ENCODE results near the gene CEACAM8. TPM values are rescaled to one million over a fixed set of nuclear protein-coding genes. Genes with fewer than 3 reads are reported as not detected.
"Not testable (repeated sequence)": the region's sequence is repeated elsewhere in the genome, so short reads cannot be mapped to it uniquely, and the experiment has no call there.

Gene CEACAM8
- total RNA-seq, result not detected
- long read RNA-seq, result 0 reads

DNA sequence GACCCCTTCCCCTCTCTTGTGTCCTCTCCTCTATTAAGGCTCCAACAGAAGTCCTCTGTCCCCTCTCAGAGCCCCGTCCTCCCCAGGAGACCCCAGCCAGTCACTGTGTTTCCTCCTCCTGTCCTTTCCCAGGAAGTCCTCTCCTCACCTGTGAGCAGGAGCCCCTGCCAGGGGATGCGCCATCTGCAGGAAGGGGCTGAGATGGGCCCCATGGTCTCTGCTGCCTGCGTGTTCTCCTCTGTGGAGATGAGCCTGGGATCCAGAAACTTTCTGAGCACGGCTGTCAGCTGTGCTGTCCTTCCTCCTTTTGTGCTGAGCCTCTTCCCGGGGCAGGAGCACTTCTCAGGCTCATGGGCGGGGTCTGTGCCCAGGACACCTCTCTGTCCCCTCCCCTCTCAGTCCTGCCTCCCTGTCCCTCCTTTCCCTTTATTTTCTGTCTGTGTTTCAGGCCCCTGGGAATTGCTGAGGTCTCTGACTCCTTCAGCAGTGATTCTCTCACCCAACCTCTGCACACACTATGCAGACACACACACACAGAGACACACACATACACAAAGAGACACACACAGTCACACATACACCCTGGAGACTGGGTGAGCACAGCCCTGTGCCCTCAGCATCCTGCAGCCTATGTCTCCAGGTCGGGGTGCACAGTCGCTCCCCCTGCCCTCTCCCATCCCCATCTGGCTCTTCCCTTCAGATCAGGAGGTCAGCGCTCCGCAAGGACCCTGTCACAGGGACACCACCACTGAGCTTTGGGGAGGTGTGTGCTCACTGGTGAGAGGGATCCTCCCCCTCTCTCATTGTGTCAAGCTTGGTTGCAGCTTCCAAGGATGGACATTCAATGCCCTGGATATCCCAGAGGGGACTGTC, at the start of gene CEACAM8:
Gene CEACAM8 (minus strand): TSS at position 308 of the 873 bp plus-strand sequence. CDS start 96 bp downstream, at position 212.
- intact Hi-C loops (cut with micrococcal nuclease), result no loop called here
- no peak for DNase-seq
- no peak for ATAC-seq

DNA sequence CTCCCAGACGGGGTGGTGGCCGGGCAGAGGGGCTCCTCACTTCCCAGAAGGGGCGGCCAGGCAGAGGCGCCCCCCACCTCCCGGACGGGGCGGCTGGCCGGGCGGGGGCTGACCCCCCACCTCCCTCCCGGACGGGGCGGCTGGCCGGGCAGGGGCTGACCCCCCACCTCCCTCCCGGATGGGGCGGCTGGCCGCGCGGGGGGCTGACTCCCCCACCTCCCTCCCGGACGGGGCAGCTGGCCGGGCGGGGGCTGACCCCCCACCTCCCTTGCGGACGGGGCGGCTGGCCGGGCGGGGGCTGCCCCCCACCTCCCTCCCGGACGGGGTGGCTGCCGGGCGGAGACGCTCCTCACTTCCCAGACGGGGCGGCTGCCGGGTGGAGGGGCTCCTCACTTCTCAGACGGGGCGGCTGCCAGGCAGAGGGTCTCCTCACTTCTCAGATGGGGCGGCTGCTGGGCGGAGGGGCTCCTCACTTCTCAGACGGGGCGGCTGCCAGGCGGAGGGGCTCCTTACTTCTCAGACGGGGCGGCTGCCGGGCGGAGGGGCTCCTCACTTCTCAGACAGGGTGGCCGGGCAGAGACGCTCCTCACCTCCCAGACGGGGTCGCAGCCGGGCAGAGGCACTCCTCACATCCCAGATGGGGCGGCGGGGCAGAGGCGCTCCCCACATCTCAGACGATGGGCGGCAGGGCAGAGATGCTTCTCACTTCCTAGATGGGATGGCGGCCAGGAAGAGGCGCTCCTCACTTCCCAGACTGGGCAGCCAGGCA, 44.8 kb upstream of the CEACAM8 start:
- ATAC-seq; intact Hi-C loops (cut with micrococcal nuclease); DNase-seq: not testable (repeated sequence)

DNA sequence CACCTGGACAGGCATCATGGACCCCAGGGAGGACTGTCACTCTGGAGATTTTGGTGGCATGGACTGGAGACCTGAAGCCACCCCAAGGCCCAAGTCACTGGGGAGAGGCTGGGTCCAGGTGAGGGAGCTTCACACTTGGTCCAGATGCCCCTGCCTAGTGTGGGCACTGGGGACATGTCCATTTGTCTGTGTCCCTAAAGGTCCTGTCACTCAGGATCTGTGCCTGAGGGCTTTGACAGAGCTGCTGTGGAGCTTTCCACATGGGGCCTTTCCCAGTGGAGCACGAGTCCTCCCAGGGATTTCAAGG, 40.5 kb upstream of the CEACAM8 start:
- intact Hi-C loops (cut with micrococcal nuclease), result no loop called here
- no peak for ATAC-seq

DNA sequence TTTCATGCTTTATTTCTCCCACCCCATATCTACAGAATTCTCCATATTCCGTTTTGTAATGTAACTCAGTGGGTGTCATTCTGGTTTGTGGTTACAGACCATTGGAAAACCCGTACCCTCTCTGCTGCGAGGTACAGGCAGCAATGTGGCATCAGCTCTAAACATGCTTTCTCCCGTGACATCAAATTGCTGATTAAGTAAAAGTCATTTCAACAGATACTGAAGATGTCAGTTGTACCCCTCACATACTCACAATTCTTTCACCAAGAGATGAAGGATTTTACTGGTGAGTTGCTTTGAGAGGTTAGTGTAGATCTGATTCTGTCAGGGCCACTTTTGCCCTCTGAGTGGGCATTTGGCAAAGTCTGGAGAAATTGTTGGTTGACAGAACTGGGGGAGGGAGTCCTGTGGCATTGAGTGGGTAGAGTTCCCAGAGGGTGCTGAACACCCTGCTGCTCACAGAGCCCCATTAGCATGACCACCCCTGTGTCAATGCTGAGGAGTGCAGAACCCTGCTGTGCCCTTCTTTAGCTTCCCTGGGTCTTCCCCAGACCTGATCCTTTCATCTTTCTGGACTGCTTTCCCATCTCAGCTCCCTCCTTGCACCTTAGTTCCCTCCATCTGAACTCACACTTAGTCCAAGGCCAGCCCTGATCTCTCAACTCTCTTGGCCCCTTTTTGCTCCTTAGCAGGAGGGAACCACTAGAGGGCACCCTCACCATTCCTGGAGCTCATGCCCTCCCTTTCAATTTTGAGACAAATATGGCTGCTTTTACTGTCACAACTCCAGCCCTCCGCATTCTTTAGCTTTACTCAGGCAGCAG, 39.9 kb upstream of the CEACAM8 start:
- DNase-seq, result no peak
- intact Hi-C loops (cut with micrococcal nuclease), result no loop called here
- no peak for ATAC-seq

More for the DNA sequence above, 40.5 kb upstream of the CEACAM8 start:
- no peak for DNase-seq

DNA sequence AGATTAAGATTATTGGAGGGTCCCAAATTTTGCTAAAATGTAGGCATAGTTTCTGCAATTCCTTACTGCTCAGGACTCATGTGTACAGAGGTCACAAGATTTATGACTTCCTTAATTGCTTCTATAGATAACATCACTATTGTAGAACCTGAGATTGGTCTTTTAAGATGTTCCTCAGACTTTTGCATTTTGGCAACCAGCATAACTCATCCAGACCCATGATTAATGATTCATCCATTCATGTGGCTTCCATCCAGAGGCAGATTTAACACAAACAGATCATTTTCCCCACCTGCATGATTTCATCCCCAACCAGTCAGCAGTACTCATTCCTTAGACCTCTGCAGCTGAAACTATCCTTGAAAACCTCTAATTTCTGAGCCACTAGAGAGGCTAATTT, 34.5 kb upstream of the CEACAM8 start:
- DNase-seq, result no peak
- ATAC-seq, result no peak
- intact Hi-C loops (cut with micrococcal nuclease), result no loop called here

DNA sequence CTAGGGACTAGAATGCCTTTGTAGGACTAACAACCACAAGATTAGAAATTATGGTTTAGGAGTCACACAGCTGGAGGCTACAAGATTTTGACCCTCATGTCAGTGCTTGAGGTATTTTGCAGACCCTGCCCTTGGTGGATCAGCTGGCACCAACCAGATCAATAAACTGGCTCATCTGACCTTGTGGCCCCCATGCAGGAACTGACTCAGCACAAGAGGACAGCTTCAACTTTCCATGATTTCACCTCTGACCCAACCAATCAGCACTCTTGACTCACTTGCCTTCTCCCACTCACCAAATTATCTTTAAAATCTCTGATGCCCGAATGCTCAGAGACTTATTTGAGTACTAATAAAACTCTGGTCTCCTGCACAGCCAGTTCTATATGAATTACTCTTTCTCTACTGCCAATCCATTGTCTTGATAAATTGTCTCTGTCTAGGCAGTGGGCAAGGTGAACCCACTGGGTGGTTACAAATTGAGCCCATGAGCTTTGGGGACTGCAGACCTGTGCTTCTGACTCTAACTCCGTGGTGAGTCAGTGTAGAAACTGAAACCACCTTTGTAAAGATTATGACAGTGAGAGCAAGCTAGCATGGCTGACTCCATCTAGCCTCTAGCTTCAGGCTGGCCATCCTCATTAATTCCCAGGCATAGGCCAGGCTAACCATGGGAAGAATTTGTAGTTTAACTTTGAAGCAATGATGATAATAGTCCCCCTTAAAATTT, 33.9 kb upstream of the CEACAM8 start:
- ATAC-seq (no peak), DNase-seq (no peak)
- intact Hi-C loops (cut with micrococcal nuclease), result no loop called here

DNA sequence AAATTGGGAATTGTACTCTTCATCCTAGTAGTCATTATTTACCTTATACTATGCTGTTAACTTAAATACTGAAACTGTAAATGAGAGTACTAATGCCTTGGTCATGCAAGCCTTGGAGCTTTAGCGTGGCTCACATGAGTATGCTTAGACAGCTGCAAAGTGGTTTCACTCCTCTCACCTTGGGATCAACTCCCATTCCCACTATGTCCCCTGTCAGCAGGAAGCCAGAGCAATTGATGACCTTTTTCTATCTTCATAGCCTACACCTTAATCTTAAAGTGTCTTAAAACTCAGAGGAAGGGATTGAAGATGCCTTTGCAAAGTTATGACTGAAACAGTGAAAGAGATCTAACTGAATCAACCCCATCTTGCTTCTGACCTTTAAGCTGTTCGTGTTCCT, 33.2 kb upstream of the CEACAM8 start:
- DNase-seq, result no peak
- ATAC-seq, result no peak
- intact Hi-C loops (cut with micrococcal nuclease), result no loop called here

DNA sequence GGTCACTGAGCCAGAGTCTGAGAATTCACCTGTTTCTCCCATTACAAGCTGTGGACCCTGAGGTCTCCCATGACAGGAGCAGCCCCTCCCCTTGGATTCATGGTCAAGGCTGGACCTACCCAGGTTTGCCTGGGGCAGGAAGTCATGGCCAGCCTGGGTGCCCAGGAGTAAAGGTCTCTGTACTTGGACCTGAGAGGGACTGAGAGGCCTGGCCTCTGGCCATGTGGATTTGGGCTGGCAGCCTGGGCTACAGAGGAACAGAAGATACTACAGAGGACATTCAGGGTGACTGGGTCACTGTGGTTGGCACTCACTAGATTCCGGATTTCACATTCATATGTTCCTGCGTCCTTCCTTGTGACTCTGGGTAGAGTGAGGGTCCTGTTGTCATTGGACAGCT, 31.5 kb upstream of the CEACAM8 start:
- ATAC-seq, result no peak
- intact Hi-C loops (cut with micrococcal nuclease), result no loop called here

DNA sequence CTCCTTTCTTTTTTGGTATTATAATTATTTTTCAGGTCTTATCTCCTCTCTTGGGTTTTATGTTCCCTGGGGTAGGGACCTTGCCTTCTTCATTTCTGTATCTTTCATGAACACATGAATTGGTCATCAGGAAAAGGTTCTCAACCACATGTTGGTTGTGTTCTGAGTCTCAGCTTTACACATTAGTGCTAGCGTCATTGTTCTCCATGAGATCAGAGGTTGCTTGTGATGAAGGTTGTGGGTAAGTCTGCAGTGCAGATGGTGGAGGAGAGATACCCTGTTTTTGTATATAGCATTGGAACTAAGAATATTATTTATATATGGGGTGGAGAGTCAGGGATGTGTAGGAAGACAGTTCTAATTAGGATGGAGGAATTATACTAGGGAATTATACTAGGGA, 24.5 kb upstream of the CEACAM8 start:
- DNase-seq, result no peak
- intact Hi-C loops (cut with micrococcal nuclease), result no loop called here
- ATAC-seq, result no peak

More for the DNA sequence above, 31.5 kb upstream of the CEACAM8 start:
- DNase-seq, result no peak

DNA sequence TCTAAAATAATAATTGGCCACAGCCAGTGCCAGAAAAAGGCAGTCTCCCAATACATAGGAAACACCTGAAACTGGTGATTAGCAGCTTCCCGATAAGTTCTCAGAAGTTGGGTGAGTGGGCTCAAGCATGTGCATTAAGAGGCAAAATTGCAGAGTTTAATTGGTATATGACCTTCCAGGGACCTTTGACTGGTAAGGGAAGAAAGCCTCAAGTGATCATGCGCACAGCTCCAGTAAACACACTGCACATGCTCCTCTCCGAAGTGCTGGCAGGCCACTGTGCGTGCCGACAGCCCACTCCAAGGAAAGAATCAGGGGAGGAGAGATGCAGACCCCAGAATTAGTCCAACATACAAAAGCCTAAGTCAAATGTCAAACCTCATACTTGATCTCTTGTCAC, 18.9 kb upstream of the CEACAM8 start:
- no peak for DNase-seq
- no peak for ATAC-seq
- intact Hi-C loops (cut with micrococcal nuclease), result no loop called here

DNA sequence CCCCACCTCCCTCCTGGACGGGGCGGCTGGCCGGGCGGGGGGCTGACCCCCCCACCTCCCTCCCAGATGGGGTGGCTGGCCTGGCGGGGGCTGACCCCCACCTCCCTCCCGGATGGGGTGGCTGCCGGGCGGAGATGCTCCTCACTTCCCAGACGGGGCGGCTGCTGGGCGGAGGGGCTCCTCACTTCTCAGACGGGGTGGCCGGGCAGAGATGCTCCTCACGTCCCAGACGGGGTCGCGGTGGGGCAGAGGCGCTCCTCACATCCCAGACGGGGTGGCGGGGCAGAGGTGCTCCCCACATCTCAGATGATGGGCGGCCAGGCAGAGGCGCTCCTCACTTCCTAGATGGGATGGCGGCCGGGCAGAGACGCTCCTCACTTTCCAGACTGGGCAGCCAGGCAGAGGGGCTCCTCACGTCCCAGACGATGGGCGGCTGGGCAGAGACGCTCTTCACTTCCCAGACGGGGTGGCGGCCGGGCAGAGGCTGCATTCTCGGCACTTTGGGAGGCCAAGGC, 15.7 kb upstream of the CEACAM8 start:
- ATAC-seq; DNase-seq; intact Hi-C loops (cut with micrococcal nuclease): not testable (repeated sequence)

DNA sequence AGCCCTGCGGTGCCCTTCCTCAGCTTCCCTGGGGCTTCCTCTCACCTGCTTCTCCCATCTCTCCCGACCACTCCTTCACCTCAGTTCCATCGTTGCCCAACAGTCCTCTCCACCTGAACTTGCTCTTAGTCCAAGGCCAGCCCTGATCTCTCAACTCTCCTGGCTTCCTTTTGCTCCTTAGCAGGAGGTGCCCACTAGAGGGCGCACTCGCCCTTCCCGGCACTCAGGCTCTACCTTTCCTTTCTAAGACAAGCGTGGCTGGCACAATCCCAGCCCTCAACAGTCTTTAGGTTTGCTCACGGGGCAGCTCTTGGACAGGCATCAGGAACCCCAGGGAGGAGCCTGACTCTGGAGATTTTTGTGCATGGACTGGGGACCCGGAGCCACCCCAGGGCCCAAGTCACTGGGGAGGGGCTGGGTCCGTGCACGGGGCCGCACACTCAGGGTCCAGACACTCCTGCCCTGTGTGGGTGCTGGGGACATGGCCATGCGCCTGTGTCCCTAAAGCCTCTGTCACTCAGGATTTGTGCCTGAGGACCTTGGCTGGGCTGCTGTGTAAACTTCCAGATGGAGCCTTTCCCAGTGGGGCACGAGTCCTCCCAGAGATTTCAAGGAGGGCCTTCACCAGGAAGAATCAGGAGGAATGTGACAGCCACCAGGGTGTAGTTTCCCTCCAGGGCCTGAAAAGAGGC, 12.1 kb upstream of the CEACAM8 start:
- ATAC-seq (no peak), DNase-seq (peak; percentile 54)
- intact Hi-C loops (cut with micrococcal nuclease), result no loop called here

DNA sequence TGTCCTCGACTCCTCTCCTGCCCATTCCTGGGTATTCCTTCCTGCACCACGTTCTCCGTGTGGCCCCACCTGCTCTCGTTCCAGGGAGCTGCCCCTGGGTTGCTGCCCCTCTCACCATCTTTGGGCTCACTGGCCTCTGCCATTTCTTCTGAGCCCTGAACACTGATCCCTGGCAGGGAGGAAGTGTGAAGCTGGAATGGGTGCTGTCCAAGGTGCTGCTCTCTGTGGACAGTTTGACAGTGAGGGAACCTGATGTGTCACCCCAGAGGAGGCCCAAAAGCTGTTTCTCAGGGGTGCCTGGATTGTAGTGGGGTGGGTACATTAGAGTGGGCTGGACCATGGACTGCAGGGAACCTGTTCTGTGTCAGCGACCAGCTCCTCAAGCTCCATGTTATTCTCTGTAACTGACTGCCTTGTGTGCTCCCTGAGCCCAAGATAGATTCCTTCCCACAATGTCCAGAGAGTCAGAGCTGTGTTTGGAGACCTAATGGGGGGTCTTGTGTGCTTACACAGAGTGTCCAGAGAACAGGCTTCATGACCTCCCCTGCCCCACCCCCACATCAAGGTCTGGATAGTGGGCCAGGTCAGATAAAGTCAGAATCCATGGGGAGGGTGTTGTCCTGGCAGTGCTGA, 7.2 kb upstream of the CEACAM8 start:
- intact Hi-C loops (cut with micrococcal nuclease), result no loop called here
- no peak for DNase-seq
- peak; percentile 35 for ATAC-seq

DNA sequence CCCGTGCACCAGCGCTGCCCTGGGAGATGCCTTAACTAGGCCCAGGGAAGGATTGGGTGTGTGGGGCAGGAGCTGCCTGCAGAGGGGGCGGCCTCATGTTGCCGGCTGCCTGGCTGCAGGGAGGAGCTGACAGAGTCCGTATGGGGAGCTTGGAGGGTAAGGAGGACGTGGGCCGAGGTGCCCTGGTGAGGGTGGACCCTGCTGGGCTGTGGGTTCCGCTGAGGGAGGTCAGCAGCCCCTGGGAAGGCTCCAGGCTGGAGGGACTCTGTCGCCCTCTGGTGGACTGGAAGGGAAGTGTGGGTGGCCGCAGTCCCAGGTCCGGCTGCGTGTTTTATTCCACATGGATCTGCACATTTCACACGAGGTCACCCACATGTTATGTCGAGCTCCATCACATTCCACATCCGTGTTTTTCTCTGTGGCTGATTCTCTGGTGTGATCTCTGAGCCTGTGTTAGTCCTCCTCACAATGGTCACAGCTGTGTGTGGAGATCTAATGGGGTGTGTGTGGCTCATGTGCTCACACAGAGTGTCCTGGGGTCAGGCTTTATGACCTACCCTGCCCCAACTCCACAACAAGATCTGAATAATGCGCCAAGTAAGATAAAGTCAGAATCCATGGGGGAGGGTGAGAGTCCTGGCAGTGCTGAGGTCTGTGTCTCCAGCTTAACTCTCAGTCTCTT, 1.8 kb upstream of the CEACAM8 start:
- DNase-seq, result peak; percentile 45
- ATAC-seq, result peak; percentile 47
- intact Hi-C loops (cut with micrococcal nuclease), result no loop called here

DNA sequence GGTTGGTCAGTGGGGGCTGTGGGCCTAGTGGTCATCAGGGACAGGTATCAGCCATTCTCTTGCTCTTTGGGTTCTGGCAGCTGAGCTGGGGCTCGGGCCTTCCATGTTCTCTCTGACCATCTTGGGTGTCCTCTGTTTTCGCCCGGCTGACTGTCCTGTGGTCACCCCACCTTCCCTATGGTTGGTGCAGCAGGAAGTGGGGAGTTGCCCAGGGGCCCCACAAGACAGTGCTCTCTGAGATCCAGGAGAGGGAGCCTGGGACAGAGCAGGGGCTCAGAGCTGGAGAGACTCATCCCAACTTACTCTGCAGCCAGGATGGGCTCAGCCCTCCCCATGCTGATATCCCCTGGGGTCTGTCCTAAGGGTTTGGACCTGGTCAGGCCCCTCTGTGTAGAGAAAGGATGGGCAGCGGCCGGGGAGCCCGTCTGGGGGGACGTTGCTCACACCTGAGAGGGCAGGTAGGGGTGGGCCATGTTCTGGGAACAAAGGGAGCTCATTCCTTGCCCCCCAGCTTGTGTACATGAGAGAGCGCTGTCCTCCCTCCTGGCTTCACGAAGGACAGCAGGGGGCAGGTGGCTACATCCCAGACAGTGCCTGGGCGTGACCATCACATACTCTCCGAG, 937 bp upstream of the CEACAM8 start:
- intact Hi-C loops (cut with micrococcal nuclease), result no loop called here

DNA sequence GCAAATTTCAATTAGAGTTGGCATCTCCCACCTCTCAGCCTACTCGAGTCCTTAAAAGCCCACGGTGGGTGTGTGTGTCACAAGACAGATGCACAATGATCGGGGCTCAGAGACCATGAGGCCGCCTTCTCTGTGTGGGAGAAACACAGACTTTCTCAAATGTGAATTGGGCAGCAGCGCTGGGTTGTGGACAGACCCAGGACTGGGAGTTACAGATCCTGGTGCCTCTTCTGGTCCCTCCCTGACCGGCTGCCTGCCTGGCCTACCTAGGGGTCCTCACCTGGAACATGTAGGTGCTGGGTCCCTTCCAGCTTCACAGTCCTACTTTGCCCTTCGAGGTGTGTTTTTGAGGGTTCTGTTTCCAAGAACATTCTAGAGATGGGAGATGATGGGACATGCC, 4.9 kb downstream of the CEACAM8 start:
- intact Hi-C loops (cut with micrococcal nuclease), result no loop called here
- ATAC-seq (no peak), DNase-seq (no peak)

More for the DNA sequence above, 937 bp upstream of the CEACAM8 start:
- ATAC-seq (no peak), DNase-seq (no peak)

DNA sequence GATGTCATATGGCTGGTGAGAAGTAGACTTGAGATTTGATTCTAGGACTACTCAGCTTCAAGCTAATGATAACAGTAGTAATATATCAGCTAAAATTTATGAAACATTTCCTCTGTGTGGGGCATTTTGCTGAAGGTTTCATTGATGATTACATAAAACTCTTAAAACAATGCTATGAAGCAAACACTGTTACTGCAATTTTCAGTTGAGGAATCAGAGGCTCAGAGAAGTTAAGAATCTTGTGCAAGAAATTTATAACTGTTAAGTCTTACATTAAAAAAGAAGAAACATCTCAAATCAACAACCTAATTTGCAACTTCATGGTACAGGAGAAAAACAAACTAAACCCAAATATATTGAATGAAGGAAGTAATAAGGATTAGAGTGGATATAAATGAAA, 10.3 kb downstream of the CEACAM8 start:
- intact Hi-C loops (cut with micrococcal nuclease), result no loop called here
- DNase-seq (no peak), ATAC-seq (no peak)

All from left ventricle myocardium superior (tissue), 1 donor.